Left hindlimb (tissue), 1 donor: ENCODE data around the gene AARS2.
"Not testable (repeated sequence)": the region's sequence is repeated elsewhere in the genome, so short reads cannot be mapped to it uniquely, and the experiment has no call there.

Source experiments
- DNase-seq: peaks from one replicate; pipeline ENCODE4 v3.0.0-alpha.2; 2018

Gene AARS2

DNA sequence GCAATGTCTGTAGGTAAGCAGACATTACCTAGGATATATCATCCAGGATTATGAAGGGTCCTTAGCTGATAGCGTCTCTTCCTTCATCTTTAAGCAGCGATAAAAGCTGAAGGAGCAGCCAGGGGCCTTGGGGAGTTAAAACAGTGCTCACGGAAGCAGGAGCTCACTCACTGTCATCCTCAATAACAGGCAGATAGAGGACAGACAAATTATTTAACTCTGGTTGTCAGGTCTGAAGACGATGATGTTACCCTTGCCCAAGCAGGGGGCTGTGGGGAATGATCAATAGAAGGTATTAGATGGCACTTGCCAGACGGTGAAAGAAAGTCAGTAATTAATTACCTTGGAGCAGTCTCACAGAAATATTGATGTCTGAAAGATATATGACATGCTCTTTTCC is 16.7 kb upstream of the AARS2 start:
- DNase-seq: no peak

DNA sequence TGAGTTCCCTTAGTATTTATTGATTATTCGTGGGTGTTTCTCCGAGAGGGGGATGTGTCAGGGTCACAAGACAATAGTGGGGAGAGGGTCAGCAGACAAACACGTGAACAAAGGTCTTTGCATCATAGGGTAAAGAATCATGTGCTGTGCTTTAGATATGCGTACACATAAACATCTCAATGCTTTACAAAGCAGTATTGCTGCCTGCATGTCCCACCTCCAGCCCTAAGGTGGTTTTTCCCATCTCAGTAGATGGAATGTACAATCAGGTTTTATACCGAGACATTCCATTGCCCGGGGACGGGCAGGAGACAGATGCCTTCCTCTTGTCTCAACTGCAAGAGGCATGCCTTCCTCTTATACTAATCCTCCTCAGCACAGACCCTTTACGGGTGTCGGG is 15.1 kb upstream of the AARS2 start:
- DNase-seq: not testable (repeated sequence)

DNA sequence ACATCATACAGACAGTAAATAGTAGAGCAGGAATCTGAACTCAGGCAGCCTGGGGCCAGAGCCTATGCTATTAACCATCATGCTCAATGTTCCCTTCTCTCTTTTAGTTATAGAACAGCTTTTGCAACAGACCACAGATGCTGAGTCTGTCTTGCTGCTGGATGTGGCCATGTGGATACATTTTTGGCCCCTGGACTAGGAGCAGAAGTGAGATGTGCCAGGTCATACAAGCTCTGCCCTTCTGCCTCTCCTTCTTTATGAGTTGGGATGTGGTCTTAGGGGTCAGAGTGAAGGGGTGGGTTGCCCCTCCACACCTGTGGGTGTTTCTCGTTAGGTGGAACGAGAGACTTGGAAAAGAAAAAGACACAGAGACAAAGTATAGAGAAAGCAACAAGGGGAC is 14.6 kb upstream of the AARS2 start:
- DNase-seq: no peak

DNA sequence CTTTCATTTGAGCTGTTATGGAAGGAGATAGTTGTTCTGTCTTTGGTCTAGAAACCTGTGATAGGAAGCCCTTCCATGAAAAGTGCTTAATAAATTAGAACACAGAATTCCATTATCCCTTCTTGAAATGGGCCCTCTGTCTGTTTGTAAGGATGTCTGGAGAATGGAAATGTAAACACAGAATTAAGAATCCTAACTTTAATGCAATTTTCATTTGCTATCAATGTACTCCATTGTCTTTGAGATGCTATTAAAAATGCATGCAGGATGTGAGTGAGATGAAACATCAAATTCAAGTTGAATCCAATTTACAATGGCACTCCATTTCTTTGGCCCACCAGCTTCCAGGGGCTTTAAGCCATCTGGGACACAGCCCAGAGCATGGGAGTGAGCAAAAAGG is 13.9 kb upstream of the AARS2 start:
- no peak for DNase-seq

DNA sequence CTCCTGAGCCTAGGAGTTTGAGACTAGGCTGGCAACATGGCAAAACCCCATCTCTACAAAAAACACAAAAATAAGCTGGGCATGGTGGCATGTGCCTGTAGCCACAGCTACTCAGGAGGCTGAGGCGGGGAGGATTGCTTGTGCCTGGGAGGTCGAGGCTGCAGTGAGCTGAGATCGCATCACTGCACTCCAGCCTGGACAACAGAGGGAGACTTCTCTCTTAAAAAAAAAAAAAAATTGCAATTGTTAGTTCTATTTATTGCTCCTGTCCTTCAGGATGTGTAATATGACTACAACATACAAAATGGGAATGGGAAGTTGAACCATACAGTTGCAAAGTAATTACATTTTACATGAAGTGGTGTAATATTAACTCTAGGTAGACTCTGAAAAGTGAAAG is 8.1 kb upstream of the AARS2 start:
- no peak for DNase-seq

DNA sequence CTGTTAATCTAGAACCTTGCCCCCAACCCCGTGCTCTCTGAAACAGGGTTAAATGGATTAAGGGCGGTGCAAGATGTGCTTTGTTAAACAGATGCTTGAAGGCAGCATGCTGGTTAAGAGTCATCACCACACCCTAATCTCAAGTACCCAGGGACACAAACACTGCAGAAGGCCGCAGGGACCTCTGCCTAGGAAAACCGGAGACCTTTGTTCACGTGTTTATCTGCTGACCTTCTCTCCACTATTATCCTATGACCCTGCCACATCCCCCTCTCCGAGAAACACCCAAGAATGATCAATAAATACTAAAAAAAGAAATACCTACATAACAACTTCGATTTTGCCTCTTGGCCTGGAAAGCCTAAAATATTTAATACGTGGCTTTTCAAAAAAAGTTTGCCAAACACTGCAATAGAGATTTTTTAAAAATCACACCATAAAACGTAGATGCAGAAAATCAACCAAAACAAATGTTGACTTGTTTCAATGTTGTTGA is 4.0 kb upstream of the AARS2 start:
- not testable (repeated sequence) for DNase-seq

DNA sequence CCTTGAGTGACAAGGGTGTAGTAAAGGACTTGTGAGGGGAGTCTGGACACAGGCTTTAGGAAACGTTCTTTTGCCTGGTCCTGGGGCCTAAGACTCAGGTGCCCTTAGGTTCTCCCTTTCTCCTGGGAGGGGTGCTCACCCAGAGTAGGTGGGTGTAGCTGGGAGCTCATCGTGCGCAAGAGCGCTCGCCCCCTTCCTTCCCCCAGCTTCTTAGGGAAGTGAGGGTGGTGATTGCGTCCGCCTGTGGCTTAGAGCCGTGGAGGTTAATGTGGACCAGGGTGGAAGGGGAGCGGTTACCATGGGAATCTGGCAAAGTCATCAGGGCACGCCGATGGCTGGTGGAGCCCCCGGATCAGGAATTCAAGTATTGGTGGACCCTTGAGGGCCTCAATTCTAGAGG is 3.3 kb upstream of the AARS2 start:
- DNase-seq: no peak

DNA sequence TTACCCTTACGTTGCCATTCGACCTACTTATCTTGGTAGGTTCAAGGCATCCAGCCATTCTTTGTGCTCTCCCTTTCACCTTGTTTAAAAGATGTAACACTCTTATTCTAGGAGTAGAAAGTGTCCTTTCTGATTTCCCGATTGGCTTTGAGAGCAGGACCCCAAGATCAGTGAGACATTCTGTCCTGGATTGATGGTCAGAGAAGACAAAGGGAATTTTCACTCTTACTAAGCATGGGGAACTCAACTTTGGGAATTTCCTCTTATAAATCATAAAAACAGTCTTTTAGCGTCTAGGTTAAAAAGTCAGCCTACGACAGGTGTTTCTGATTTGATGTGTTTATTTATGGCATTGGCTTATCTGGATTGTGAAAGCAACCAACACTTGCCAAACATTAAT is 2.8 kb upstream of the AARS2 start:
- DNase-seq: no peak

DNA sequence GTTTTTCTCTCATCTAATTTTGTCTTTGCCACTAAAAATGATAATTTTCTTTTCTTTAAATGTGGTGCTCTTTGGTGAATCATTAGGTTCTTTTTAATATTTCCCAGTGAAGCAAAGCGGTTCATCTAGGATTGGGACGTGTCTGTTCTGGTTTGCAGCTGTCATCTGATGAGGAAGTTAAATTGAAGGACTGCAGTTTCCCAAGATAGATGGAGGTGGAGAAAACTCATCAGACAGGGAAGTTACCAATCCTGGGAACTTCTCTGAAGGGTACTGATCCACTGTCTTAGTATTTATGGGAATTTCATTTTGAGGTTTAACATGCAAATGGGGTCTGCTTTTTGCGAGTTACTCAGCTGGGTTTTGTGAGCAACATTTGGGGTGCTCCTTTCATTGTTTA is 2.4 kb upstream of the AARS2 start:
- no peak for DNase-seq

DNA sequence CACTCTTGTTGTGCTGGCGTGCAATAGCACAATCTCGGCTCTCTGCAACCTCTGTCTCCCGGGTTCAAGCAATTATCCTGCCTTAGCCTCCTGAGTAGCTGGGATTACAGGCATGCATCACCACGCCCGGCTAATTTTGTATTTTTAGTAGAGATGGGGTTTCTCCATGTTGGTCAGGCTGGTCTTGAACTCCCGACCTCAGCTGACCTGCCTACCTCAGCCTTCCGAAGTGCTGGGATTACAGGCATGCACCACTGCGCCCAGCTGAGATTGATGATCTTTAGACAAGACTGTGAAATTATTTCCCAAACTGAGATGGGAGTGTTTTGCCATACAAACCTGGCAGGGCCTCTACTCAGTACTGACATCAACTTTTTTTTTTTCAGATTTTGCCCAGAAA is 1.5 kb upstream of the AARS2 start:
- DNase-seq: not testable (repeated sequence)

DNA sequence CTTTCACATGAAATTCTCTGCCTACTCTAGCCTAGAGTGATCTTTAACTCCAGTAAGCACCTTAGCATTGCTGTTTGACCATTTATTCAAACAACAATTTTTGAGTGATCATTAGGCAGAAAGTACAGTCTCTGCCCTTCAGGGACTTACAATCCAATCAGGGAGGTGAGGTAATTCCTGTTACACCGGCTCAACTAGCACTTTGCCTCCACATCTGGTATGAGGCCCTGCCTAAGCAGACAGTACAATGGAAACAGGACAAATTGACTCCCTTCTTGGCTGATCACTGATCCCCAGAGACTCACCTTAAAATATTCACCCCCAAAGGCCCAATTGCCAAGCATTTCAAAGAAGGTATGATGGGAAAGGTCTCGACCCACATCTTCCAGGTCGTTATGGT is 1.4 kb downstream of the AARS2 start:
- no peak for DNase-seq

DNA sequence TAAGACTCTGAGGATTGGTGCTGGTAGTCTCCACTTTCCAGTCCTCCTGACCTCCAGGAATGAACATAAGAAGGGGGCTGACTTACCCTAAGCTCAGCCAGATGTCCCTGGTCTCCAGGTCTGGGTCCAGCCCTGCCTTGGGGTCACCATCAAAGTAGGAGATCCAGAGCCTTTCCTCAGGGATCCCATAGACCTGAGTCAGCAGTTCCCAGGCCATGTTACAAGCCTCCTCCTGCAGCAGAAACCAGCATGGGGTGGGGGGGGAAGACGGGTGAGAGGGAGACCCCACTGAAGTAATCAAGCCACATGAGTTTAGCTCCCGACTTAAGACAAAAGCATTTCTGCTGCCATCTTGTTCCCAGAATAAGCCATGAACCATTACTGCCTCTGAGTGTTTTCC is 1.8 kb downstream of the AARS2 start:
- DNase-seq: no peak

DNA sequence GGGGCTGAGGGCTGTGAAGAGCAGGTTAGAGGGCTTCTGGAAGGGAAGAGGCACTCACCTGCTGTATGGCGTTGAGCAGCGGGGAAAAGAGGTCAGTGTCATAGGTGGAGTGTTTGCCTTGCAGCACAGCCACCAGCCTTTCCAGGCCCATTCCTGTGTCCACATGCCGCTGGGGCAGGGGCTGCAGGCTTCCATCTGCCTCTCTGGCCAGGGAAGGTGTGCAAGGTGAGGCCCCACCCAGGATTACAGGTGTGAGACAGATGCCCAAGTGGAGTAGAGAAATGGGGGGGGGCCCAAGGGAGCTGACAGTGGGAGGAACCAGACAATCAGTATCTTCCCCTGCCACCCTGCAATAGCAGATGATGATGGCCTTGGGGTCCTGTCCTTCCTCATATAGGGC is 2.9 kb downstream of the AARS2 start:
- DNase-seq: no peak

DNA sequence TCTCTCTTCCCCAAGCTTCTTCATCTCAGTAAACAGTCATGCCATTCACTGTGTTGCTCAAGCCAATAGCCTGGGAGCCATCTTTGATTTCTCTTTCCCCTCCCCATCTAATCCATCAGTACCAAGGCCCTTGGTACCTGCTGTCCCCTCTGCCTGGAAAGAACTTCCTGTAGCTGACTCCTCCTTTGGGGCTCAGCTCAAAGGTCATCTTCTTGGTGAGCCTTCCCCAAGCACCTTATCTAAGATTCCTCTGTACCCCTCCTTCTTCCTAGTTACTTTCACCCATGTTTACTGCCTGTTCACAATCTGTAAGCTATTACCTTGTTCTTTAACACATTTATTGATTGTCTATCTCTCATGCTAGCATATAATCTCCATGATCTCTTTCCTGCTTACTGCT is 3.5 kb downstream of the AARS2 start:
- no peak for DNase-seq

DNA sequence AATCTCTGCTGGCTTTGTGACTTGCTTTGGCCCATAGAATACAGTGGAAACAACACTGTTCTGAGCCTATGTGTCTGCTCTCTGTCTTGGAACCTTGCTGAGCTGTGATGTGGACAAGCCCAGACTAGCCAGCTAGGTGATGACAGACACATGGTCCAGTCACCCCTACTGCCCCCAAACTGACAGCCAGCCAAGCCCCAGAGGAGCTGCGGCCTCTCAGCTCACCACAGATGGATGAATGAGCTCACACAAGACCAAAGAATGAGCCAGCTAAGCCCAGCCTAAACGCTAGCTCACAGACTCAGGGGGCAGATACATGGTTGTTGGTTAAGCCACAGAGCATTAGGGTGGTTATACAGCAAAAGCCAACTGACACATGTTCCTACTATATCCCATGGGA is 4.1 kb downstream of the AARS2 start:
- no peak for DNase-seq

DNA sequence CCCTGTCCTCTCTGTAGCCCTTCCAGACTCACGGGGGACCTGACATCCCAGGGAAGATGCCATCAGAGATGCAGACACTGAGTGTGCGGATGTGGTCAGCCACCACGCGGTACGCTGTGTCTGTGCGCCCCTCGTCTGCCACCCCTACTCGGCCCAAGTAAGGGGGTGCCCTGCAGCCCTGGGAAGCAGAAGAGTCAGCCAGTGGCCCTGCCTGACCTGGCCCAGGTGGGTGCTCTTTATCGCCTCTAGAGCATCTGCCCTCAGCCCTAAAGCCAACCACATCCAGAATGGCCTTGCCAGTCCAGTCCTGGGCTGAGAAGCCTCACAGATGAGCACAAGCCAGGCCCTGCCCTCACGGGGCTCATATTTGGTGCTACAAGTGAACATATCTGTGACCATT is 5.9 kb downstream of the AARS2 start:
- no peak for DNase-seq

DNA sequence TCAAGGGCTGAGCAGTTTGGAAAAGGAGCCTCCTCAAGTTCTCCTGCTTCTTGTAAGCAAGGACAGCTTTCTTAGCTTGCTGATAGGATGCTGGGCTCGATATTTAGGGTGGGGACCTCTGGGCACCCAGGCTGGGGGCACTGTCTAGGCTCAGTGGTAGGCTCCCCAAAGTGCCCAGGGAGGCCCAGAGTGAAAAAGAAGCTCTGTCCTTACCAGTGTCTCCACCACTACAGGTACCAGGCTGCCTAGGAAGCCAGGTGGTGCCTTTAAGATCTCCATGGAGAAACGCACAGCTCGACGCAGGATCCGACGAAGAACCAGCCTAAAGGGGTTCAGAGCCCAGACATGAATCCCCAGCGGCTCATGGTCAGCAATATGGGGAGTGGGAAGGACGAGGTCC is 6.4 kb downstream of the AARS2 start:
- DNase-seq: no peak

DNA sequence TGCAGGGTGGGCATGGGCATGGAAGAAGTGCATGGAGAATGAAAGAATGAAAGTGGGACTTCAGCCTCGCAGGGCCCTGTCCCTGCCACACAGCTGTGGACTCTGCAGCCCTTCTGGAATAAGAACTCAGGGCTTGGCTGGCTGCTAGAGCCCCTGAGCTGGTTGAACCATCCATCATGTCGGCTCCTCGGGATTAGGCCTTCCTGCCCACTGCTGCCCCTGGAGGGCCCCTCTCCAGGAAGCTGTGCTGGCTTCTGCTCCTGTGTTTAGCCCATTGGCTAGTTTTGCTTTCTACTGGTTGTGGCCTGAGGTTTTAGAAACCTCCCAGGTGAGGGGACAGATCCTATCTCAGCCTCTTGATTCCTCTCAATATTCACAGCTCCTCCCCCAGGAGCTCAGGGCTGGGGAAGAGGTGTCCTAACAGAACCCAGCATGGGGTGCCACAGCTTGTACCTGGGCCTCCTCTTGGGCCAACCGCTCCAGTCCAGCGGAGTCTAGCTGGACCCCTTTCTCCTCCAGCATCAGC is 7.9 kb downstream of the AARS2 start:
- DNase-seq: no peak

DNA sequence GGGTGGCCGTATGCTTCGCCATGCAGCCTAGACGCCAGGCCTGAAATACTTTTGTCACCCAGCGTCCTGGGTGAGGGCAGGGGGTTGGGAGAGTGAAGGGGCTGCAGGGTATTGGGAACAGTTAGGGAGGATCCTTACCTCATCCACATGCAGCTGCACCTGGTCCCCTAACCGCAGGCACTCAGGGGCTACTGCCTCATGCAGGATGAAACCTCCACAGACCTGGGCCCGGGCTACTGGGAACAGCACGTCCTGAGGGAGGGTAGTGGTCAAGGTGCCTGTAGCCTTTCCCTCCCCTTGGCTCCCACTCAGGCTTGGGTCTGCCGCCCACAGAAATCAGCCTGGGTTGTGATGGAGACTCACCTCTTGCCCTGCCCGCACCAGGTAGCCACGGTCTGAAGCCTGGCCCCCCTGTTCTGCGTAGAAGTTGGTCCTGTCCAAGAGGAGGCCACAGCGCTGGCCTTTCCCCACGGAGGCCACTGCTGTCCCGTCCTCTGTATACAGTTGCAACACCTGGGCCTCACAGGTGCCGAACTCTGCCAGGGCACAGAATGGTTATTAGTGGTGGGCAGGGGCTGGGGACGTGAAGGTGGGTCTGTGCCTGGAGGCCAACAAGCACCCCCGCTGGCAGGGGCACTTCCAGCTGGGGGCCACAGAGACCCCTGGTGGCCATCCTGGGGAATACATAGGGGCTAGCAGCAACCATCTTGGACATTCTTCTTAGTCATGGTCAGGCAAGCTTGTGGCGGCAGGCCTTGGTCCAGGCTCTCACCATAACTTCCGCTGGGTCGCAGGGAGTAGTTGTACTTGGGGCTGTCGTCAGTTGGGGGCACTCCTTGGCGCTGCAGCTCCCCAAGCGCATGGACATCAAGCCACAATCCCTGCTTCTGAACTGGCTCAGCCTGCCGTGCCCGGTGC is 8.6 kb downstream of the AARS2 start:
- peak; percentile 52 for DNase-seq

DNA sequence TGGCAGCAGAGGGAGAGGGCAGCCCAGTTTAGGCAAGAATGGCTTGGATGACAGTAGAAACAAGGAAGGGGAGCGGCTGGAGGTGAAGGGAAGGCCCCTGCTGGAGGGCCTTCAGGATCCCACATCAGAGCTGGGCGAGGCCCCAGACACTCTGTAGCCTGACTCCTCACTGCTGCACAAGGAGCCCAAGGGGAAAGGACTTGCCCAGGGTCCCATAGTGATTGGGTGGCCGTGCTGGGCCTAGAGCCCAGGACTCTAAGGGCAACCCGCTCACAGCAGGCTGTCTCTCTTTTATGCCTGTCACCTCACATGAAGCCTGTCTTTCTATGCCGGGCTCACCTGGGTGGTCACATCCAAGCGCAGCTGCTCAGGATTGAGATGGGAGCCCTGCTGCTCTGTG is 9.3 kb downstream of the AARS2 start:
- DNase-seq: no peak

DNA sequence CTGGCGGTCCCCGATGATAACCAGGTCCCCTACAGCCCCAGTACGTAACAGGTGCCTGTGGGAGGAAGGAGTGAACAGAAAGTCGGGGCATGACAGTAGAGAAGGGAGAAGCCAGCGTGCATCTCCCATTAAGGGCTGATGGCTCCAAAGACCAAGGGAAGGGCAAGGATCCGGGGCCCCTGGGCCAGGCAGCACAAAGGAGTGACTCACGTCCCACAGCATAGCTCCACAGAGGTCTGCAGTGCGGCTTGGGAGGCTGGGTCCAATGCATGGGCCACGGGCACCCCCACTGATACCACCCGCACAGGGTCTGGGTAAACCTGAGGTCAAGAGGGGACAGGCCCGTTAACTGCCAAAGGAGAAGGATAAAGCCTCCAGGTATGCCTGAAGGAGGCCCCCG is 10.3 kb downstream of the AARS2 start:
- no peak for DNase-seq

DNA sequence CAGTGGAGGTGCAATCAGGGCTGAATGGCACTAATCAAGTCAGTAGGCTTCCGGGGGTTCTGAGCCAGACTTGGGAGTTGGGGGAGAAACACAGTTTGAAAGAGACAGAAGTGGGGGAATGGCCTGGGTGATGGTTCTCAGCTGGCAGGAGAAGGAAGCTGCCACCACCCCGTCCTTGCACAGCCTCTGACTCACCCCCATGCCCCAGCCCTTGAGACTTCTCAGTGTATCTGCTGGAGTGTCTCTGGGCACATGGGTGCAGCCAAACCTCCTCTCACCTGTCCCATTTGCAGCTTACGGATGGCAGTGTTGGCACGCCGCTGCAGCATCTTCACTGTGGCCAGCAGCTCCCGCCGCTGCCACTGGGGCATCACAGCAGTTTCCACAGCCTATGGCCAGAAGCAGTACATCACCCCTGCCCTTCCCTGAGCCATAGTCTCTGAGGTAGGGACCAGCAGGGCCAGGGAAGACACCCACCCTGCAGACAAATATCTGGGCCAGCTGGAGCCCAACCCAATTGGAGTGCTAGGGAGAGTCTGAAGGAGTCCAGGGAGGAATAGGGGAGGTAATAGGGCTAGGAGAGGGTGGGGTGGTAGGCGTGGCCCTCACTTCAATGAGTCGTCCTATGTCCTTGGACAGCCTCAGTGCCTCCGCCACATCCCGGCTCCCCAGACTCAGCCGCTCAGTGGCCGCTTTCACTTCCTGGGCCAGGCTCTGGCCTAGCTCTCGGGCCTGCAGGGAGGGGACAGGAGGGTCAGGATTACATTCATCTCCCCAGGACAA is 11.2 kb downstream of the AARS2 start:
- DNase-seq: no peak

DNA sequence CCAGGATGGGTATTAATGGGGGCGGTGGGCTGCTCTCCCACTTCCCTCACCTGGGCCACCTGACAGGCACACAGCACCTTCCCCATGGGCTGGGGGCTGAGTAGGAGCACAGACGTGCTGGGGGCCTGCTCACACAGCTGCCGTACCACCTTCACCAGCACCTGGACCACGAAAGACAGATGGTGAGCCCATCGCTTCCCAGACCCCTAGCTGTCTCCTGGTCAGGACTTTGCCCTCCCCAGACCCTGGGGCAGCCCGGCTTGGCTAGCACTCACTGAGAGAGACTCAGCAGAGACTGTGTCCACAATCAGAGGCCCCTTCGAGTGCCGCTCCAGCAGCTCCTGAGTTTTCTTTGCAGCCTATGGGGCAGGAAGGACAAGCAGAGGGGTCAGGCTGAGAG is 12.0 kb downstream of the AARS2 start:
- DNase-seq: no peak

DNA sequence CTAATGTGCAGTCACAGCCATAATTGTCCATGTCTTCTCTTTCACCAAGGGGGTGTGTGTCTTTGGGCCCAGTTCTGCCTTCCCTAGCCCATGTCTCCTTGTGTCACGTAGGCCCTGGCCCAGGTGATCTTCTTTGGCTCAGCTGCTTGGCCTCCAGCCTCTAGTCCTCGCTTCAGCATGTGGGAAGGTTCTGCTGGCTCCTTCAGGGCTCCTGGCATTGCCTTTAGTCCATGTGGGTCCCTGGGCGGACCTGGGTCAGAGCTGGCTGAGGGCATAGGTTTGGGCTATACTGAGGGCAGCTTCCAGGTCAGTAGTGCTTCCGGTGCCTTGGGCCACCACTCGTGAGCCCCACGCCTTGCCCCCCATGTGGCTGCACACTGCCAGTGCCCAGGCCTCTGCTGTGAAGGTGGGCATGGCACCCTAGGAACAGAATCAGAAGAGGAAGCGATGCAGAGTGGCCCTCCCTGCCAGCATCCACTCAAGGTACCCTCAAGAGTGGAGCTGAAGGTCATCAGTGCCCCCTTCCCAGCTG is 12.8 kb downstream of the AARS2 start:
- DNase-seq: no peak
